ENCODE data around the gene SFT2D2. TPM values are rescaled to one million over a fixed set of nuclear protein-coding genes. Genes with fewer than 3 reads are reported as not detected.

The SFT2D2 gene
- total RNA-seq, 3 donors from 2014 or later, result 39.3 to 70.4 (median 42.2) TPM

DNA sequence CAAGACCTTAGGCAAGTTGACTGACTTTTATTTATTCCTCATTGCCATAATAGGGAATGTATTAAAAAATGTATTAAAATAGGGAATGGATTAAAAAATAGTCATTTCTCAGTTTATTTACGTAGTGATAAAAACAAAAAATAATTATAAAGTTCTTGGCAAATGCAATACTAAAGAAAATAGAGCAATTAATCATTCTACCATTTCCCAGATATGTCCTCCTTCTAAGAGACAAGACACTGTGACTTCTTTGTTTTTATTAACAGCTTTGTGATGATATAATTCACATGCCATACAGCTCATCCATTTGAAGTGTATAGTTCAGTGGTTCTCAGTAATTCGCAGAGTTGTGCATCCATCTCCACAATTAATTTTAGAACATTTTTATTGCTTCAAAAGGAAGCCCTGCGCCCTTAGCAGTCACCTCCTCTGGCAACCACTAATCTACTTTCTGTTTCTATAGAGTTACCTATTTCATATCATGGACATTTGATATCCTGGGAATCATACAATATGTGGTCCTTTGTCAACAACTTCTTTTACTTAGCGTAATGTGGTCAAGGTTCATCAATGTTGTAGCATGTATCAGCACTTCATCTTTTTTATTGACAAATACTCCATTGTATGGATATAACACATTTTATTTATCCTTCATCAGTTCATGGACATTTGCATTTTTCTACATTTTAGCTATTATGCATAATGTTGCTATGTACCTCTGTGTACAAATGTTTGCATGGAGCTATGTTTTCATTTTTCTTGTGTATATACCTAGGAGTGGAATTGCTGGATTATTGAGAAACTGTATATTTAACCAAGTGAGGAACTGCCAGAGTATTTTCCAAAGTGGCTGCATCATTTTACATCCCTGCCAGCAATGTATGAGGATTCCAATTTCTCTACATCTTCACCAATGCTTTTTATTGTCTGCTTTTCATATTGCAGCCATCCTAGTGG lies 60.4 kb downstream of the SFT2D2 start:
- no peak for DNase-seq (ENCODE audit: low spot score in 2 of 2)
- Histone ChIP-seq H3K4me3 (no peak overlapping the region), H3K4me1 (no peaks in the 10 kb centered on the region), H3K9me3 (no peaks in the 10 kb centered on the region), H3K27ac (no peak overlapping the region), H3K27me3 (no peaks in the 10 kb centered on the region), H3K36me3 (no peaks in the 10 kb centered on the region)
- intact Hi-C loops (cut with DNase I; ENCODE audit: low total_unique reads), result no loop called here
- TF ChIP-seq POLR2AphosphoS5 (IDR thresholded peaks at IDR 0.05) (no peak), POLR2A (IDR thresholded peaks at IDR 0.05) (no peak)
- TF ChIP-seq, protein P1, sequence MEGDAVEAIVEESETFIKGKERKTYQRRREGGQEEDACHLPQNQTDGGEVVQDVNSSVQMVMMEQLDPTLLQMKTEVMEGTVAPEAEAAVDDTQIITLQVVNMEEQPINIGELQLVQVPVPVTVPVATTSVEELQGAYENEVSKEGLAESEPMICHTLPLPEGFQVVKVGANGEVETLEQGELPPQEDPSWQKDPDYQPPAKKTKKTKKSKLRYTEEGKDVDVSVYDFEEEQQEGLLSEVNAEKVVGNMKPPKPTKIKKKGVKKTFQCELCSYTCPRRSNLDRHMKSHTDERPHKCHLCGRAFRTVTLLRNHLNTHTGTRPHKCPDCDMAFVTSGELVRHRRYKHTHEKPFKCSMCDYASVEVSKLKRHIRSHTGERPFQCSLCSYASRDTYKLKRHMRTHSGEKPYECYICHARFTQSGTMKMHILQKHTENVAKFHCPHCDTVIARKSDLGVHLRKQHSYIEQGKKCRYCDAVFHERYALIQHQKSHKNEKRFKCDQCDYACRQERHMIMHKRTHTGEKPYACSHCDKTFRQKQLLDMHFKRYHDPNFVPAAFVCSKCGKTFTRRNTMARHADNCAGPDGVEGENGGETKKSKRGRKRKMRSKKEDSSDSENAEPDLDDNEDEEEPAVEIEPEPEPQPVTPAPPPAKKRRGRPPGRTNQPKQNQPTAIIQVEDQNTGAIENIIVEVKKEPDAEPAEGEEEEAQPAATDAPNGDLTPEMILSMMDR (IDR thresholded peaks at IDR 0.05), result no peak

DNA sequence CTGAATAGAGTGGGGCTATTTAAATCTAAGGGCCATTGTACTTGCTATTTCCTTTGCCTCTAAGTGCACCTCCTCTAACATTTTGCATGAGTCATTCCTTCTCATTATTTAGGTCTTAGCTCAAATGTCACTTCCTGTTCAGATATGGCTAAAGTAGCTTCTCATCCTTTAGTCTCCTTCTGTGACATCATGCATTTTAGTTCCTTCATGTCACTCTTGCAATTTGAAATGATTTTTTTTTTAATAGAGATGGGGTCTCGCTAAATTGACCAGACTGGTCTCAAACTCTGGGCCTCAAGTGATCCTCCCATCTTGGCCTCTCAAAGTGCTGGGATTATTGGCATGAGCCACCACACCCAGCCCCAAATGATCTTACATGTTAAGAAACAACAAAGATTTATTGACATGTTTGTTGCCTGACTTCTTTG lies 61.4 kb downstream of the SFT2D2 start:
- H3K4me3 ChIP-seq, result no peak overlapping the region
- H3K27me3 ChIP-seq, result no peaks in the 10 kb centered on the region
- H3K36me3 ChIP-seq, result no peaks in the 10 kb centered on the region
- intact Hi-C loops (cut with DNase I; ENCODE audit: low total_unique reads), result no loop called here
- H3K27ac ChIP-seq, result no peak overlapping the region
- H3K4me1 ChIP-seq, result no peaks in the 10 kb centered on the region
- DNase-seq (ENCODE audit: low spot score in 2 of 2), result no peak
- TF ChIP-seq POLR2AphosphoS5 (IDR thresholded peaks at IDR 0.05), result no peak
- no peak for TF ChIP-seq POLR2A (IDR thresholded peaks at IDR 0.05)
- TF ChIP-seq, protein P1 (IDR thresholded peaks at IDR 0.05), result no peak
- no peaks in the 10 kb centered on the region for H3K9me3 ChIP-seq

DNA sequence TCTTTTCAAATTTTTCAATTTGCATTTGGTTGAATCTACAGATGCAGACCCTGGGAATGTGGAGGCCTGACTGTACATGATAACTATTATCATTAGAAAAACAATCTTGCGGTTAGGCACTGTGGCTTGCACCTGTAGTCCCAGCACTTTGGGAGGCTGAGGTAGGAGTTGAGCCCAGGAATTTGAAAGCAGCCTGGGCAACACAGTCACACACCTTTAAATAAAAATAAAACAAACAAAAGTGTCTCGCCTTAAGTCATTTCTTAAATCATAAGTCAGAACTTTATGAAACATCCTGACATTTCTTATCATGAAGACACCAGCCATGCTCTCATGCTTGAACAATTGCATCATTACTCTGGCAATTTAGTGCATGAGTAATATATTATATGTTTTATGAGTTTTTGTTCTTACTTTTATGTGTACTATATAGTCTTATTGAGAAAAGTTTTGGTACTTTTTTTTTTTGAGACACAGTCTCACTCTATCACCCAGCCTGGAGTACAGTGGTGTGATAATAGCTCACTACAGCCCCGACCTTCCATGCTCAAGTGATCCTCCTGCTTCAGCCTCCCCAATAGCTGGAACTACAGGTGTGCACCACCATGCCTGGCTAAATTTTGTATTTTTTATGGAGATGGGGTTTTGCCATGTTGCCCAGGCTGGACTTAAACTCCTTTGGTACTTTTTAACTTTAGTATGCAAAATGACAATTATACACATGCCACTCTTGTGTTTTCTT lies 62.7 kb downstream of the SFT2D2 start:
- intact Hi-C loops (cut with DNase I; ENCODE audit: low total_unique reads), result no loop called here
- Histone ChIP-seq H3K4me3 (no peak overlapping the region), H3K4me1 (no peaks in the 10 kb centered on the region), H3K27me3 (no peaks in the 10 kb centered on the region), H3K36me3 (no peaks in the 10 kb centered on the region), H3K9me3 (no peaks in the 10 kb centered on the region), H3K27ac (no peak overlapping the region)
- DNase-seq (ENCODE audit: low spot score in 2 of 2), result no peak
- TF ChIP-seq POLR2AphosphoS5 (IDR thresholded peaks at IDR 0.05), result no peak
- TF ChIP-seq, protein P1 (IDR thresholded peaks at IDR 0.05), result no peak
- no peak for TF ChIP-seq POLR2A (IDR thresholded peaks at IDR 0.05)

- TF ChIP-seq, protein P1 (IDR thresholded peaks at IDR 0.05), result no peak
- TF ChIP-seq POLR2A (IDR thresholded peaks at IDR 0.05), result no peak
- TF ChIP-seq POLR2AphosphoS5 (IDR thresholded peaks at IDR 0.05), result no peak
- Histone ChIP-seq H3K4me1 (no peaks in the 10 kb centered on the region), H3K36me3 (no peaks in the 10 kb centered on the region), H3K27ac (no peak overlapping the region), H3K27me3 (no peaks in the 10 kb centered on the region), H3K4me3 (no peak overlapping the region), H3K9me3 (no peaks in the 10 kb centered on the region)
- DNase-seq (ENCODE audit: low spot score in 2 of 2), result no peak
- intact Hi-C loops (cut with DNase I; ENCODE audit: low total_unique reads), result no loop called here
Measured at GRCh38 chr1:168291222-168291837, 65.5 kb downstream of the SFT2D2 start.
